Measurements from ENCODE around the gene KRT77. TPM values are rescaled to one million over a fixed set of nuclear protein-coding genes. Genes with fewer than 3 reads are reported as not detected.
A peak's percentile ranks its signal among the peaks of the same experiment; 100 is the strongest.
"Not testable (repeated sequence)": the region's sequence is repeated elsewhere in the genome, so short reads cannot be mapped to it uniquely, and the experiment has no call there.

KRT77 gene
- total RNA-seq = not detected in 2 replicates

- no peak for DNase-seq (ENCODE audit: low read depth)
Observed at GRCh38 chr12:52703424-52703823, at the start of gene KRT77. KRT77 (minus strand) TSS chr12:52703524; CDS start chr12:52703434, 90 bp downstream.

- no peak for DNase-seq (ENCODE audit: low read depth)
Observed at GRCh38 chr12:52752516-52752915, 49.2 kb upstream of the KRT77 start.

GRCh38 chr12:52751795-52752194, 48.5 kb upstream of the KRT77 start:
- DNase-seq (ENCODE audit: low read depth) = no peak

GRCh38 chr12:52750532-52750931, 47.2 kb upstream of the KRT77 start:
- DNase-seq (ENCODE audit: low read depth) = not testable (repeated sequence)

GRCh38 chr12:52749827-52750226, 46.5 kb upstream of the KRT77 start:
- no peak for DNase-seq (ENCODE audit: low read depth)

GRCh38 chr12:52748578-52748977, 45.3 kb upstream of the KRT77 start:
- DNase-seq (ENCODE audit: low read depth) = no peak

GRCh38 chr12:52745554-52745953, 42.2 kb upstream of the KRT77 start:
- DNase-seq (ENCODE audit: low read depth) = no peak

- DNase-seq (ENCODE audit: low read depth) = no peak
Observed at GRCh38 chr12:52744493-52745156, 41.3 kb upstream of the KRT77 start.

GRCh38 chr12:52742822-52743457, 39.6 kb upstream of the KRT77 start:
- no peak for DNase-seq (ENCODE audit: low read depth)

- no peak for DNase-seq (ENCODE audit: low read depth)
Observed at GRCh38 chr12:52742196-52742580, 38.9 kb upstream of the KRT77 start.

- peak; percentile 36 for DNase-seq (ENCODE audit: low read depth)
Observed at GRCh38 chr12:52741375-52742195, 38.3 kb upstream of the KRT77 start.

- no peak for DNase-seq (ENCODE audit: low read depth)
Observed at GRCh38 chr12:52740584-52740983, 37.3 kb upstream of the KRT77 start.

GRCh38 chr12:52739963-52740362, 36.6 kb upstream of the KRT77 start:
- no peak for DNase-seq (ENCODE audit: low read depth)

GRCh38 chr12:52735816-52736632, 32.7 kb upstream of the KRT77 start:
- no peak for DNase-seq (ENCODE audit: low read depth)

GRCh38 chr12:52735106-52735505, 31.8 kb upstream of the KRT77 start:
- no peak for DNase-seq (ENCODE audit: low read depth)

GRCh38 chr12:52730793-52731192, 27.5 kb upstream of the KRT77 start:
- no peak for DNase-seq (ENCODE audit: low read depth)

- no peak for DNase-seq (ENCODE audit: low read depth)
Observed at GRCh38 chr12:52730383-52730782, 27.1 kb upstream of the KRT77 start.

- DNase-seq (ENCODE audit: low read depth) = no peak
Observed at GRCh38 chr12:52729147-52729546, 25.8 kb upstream of the KRT77 start.

- DNase-seq (ENCODE audit: low read depth) = no peak
Observed at GRCh38 chr12:52728374-52728773, 25.1 kb upstream of the KRT77 start.

- DNase-seq (ENCODE audit: low read depth) = no peak
Observed at GRCh38 chr12:52727037-52727436, 23.7 kb upstream of the KRT77 start.

- DNase-seq (ENCODE audit: low read depth) = no peak
Observed at GRCh38 chr12:52726451-52726850, 23.1 kb upstream of the KRT77 start.

- no peak for DNase-seq (ENCODE audit: low read depth)
Observed at GRCh38 chr12:52724384-52724783, 21.1 kb upstream of the KRT77 start.

Measured in renal cortical epithelial cell (primary cell).